ENCODE measurements around the gene GPR137. TPM values are rescaled to one million over a fixed set of nuclear protein-coding genes. Genes with fewer than 3 reads are reported as not detected.

Gene GPR137
- total and polyA plus RNA-seq, 9 of the 15 experiments (the other 6 are each of a cell fraction or from before 2014, with no cell fraction given), result 0.32 to 26.7 (median 10.7) TPM

DNA sequence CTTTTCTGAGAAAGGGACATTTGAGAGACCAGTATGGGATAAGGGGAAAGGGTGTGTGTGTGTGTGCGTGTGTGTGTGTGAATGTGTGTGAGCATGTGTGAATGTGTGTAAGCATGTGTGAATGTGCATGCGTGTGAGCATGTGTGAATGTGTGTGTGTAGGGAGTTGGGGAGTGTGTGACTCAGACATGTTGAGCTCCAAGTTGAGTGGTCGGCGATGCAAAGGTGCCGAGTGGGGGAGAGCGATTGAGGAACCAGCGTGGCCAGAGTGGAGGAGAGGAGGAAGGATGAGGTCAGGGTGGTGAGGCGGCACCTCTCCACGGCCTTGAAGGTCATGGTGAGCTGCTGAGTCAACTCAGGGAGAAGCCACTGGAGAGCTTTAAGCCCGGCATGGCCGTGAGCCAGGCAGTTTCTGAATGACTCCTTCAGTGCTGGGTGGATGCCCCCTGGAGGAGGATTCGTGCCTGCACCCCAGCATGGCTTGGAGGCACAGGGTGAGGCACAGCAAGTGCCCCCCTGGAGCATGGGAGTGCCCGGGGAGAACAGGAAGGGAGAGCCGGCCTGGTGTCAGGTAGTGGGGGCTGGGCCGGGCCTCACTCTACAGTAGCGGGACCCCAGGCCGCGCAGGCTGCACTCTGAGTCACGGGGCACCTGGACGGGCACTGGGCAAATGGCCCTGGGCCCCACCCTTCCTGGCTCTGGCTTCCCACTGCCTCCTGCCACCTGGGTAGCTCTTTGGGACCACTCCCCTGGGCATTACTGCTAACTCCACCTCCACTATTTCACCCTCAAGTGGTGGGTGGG lies 46.1 kb downstream of the GPR137 start (continued):
- TF ChIP-seq MEIS2 (IDR thresholded peaks at IDR 0.05; ENCODE audit: partially characterized antibody) (peak; percentile 1), OTX1 (CRISPR knock-in tag; IDR thresholded peaks at IDR 0.05) (peak; percentile 94), TCF3 (CRISPR knock-in tag; IDR thresholded peaks at IDR 0.05) (peak; percentile 32; the same call in 1 of the 2 replicates), TFAM (CRISPR knock-in tag; conservative IDR thresholded peaks at IDR 0.05) (no peak), ZNF253 (CRISPR knock-in tag; conservative IDR thresholded peaks at IDR 0.05) (no peak), NCOA1 (IDR thresholded peaks at IDR 0.05; ENCODE audit: low read depth) (peak; percentile 61; the same call in 1 of the 2 replicates), ZNF146 (CRISPR knock-in tag; IDR thresholded peaks at IDR 0.05; ENCODE audit: unreplicated experiment) (no peak), NFIC (IDR thresholded peaks at IDR 0.05) (peak; percentile 95), ELF4 (CRISPR knock-in tag; IDR thresholded peaks at IDR 0.05) (peak; percentile 96), MCM2 (IDR thresholded peaks at IDR 0.05; ENCODE audit: low read depth) (no peak), SNRNP70 (optimal IDR thresholded peaks at IDR 0.05; ENCODE audit: low read depth, low read length) (no peak), HNRNPH1 (optimal IDR thresholded peaks at IDR 0.05; ENCODE audit: low read depth, low read length) (no peak), PTRF (tag; IDR thresholded peaks at IDR 0.05) (no peak), BDP1 (IDR thresholded peaks at IDR 0.05; ENCODE audit: insufficient read depth, insufficient read length) (no peak), DACH1 (IDR thresholded peaks at IDR 0.05; ENCODE audit: partially characterized antibody) (no peak), CC2D1A (IDR thresholded peaks at IDR 0.05) (peak; percentile 45; the same call in 1 of the 2 replicates), CBFB (CRISPR knock-in tag; IDR thresholded peaks at IDR 0.05) (no peak), MCM5 (IDR thresholded peaks at IDR 0.05; ENCODE audit: low read depth) (no peak), NCOA2 (IDR thresholded peaks at IDR 0.05; ENCODE audit: partially characterized antibody in 2 of 2) (no peak), ZC3H8 (IDR thresholded peaks at IDR 0.05) (peak; percentile 88; the same call in 1 of the 2 replicates)
- TF ChIP-seq, protein P1, sequence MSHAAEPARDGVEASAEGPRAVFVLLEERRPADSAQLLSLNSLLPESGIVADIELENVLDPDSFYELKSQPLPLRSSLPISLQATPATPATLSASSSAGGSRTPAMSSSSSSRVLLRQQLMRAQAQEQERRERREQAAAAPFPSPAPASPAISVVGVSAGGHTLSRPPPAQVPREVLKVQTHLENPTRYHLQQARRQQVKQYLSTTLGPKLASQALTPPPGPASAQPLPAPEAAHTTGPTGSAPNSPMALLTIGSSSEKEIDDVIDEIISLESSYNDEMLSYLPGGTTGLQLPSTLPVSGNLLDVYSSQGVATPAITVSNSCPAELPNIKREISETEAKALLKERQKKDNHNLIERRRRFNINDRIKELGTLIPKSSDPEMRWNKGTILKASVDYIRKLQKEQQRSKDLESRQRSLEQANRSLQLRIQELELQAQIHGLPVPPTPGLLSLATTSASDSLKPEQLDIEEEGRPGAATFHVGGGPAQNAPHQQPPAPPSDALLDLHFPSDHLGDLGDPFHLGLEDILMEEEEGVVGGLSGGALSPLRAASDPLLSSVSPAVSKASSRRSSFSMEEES (CRISPR knock-in tag; IDR thresholded peaks at IDR 0.05), result no peak
- TF ChIP-seq, protein P2, sequence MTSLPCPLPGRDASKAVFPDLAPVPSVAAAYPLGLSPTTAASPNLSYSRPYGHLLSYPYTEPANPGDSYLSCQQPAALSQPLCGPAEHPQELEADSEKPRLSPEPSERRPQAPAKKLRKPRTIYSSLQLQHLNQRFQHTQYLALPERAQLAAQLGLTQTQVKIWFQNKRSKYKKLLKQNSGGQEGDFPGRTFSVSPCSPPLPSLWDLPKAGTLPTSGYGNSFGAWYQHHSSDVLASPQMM (CRISPR knock-in tag; IDR thresholded peaks at IDR 0.05), result no peak
- TF ChIP-seq, protein P3, sequence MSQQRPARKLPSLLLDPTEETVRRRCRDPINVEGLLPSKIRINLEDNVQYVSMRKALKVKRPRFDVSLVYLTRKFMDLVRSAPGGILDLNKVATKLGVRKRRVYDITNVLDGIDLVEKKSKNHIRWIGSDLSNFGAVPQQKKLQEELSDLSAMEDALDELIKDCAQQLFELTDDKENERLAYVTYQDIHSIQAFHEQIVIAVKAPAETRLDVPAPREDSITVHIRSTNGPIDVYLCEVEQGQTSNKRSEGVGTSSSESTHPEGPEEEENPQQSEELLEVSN (IDR thresholded peaks at IDR 0.05; ENCODE audit: borderline replicate concordance in 1 of 2, extremely low read depth in 1 of 2, insufficient read depth in 1 of 2, insufficient read length in 1 of 2, low read depth in 1 of 2, low read length in 1 of 2, poor library complexity in 1 of 2, severe bottlenecking in 1 of 2), result peak in 1 of 2 experiments; percentile 30
- TF ChIP-seq, protein P4, sequence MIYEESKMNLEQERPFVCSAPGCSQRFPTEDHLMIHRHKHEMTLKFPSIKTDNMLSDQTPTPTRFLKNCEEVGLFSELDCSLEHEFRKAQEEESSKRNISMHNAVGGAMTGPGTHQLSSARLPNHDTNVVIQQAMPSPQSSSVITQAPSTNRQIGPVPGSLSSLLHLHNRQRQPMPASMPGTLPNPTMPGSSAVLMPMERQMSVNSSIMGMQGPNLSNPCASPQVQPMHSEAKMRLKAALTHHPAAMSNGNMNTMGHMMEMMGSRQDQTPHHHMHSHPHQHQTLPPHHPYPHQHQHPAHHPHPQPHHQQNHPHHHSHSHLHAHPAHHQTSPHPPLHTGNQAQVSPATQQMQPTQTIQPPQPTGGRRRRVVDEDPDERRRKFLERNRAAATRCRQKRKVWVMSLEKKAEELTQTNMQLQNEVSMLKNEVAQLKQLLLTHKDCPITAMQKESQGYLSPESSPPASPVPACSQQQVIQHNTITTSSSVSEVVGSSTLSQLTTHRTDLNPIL (CRISPR knock-in tag; IDR thresholded peaks at IDR 0.05), result no peak
- TF ChIP-seq, protein P5, sequence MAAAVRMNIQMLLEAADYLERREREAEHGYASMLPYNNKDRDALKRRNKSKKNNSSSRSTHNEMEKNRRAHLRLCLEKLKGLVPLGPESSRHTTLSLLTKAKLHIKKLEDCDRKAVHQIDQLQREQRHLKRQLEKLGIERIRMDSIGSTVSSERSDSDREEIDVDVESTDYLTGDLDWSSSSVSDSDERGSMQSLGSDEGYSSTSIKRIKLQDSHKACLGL (CRISPR knock-in tag; IDR thresholded peaks at IDR 0.05; ENCODE audit: borderline replicate concordance, poor library complexity, severe bottlenecking), result no peak
